ENCODE results near the gene SMIM45.

- TF ChIP-seq, protein P1, sequence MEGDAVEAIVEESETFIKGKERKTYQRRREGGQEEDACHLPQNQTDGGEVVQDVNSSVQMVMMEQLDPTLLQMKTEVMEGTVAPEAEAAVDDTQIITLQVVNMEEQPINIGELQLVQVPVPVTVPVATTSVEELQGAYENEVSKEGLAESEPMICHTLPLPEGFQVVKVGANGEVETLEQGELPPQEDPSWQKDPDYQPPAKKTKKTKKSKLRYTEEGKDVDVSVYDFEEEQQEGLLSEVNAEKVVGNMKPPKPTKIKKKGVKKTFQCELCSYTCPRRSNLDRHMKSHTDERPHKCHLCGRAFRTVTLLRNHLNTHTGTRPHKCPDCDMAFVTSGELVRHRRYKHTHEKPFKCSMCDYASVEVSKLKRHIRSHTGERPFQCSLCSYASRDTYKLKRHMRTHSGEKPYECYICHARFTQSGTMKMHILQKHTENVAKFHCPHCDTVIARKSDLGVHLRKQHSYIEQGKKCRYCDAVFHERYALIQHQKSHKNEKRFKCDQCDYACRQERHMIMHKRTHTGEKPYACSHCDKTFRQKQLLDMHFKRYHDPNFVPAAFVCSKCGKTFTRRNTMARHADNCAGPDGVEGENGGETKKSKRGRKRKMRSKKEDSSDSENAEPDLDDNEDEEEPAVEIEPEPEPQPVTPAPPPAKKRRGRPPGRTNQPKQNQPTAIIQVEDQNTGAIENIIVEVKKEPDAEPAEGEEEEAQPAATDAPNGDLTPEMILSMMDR (IDR thresholded peaks at IDR 0.05) = no peak
- TF ChIP-seq MXI1 (IDR thresholded peaks at IDR 0.05; ENCODE audit: low read depth, low read length) = no peak
Observed at GRCh38 chr22:41915035-41915785, 36.7 kb upstream of the SMIM45 start, which contains the start of gene SHISA8.

Measured in SK-N-SH (cell line).